K562 (cell line): ENCODE measurements around the gene DAB1. TPM values are rescaled to one million over a fixed set of nuclear protein-coding genes. Genes with fewer than 3 reads are reported as not detected.

Source experiments
- ATAC-seq: fragments of 200-7000 bp; cut with Tn5 transposase; 3 replicates; pipeline ENCODE4 v1.9.1; 2020; ENCODE audit warnings: moderate library complexity
- BruUV-seq: library from RNA; stranded (reverse); fragments of 400-500 nt; replicated peaks from 2 replicates; lab custom pipeline; 2021; lab: Mats Ljungman, UMichigan
- CTCF ChIA-PET: fragments of 300-600 bp; formaldehyde crosslinking; extraction: SDS; loops from one replicate; lab custom pipeline; 2021; ENCODE audit warnings: low intra/inter-chr PET ratio; lab: Yijun Ruan, JAX
- POLR2A ChIA-PET: fragments of 300-600, 350-650 bp; sonication (Branson Sonifier 250); formaldehyde crosslinking; extraction: SDS; loops from one replicate; lab custom pipeline; 2021; ENCODE audit warnings: antibody characterized with exemption, inconsistent platforms; lab: Yijun Ruan, JAX
- DNase-seq, 4 experiments: peaks; one replicate each; pipeline versions ENCODE4 v3.0.0 to v3.0.0-alpha.2; 2011 to 2018; ENCODE audit warnings: low spot score in 3 of 4, mixed read lengths in 3 of 4; ENCODE audit errors: extremely low read depth in 1 of 4
- FAIRE-seq: peaks from 2 replicates; lab custom pipeline; 2011; peaks lifted over from hg19 to GRCh38; lab: Jason Lieb, UNC
- H2AFZ ChIP-seq: 2 replicates; pipeline ENCODE4 v1.6.0; 2011; ENCODE audit warnings: low read depth, low read length, control low read depth, inconsistent platforms
- H3K27ac ChIP-seq: fragments of 200-600 bp; 3 replicates; pipeline ENCODE4 v1.8.0; 2011; ENCODE audit warnings: low read depth, mild to moderate bottlenecking, control low read depth, inconsistent platforms, low read length, moderate library complexity, mixed read lengths; ENCODE audit errors: extremely low read depth
- H3K27me3 ChIP-seq, 2 experiments: fragments of 300-600 bp in 1 of 2; 2 replicates in 1 of 2; 3 replicates in 1 of 2; pipeline versions ENCODE4 v1.6.0 to v1.8.0; 2011; ENCODE audit warnings: inconsistent platforms in 2 of 2, low read length in 2 of 2, mild to moderate bottlenecking in 1 of 2, mixed read lengths in 1 of 2, moderate library complexity in 1 of 2; ENCODE audit not compliant: control insufficient read depth in 2 of 2, insufficient read depth in 2 of 2
- H3K36me3 ChIP-seq: fragments of 300-600 bp; 3 replicates; pipeline ENCODE4 v1.8.0; 2011; ENCODE audit warnings: mild to moderate bottlenecking, low read length, inconsistent platforms; ENCODE audit not compliant: control insufficient read depth, insufficient read depth
- H3K4me1 ChIP-seq, 2 experiments: fragments of 200-600 bp in 1 of 2; replicated peaks in 1 of 2; 2 replicates in 1 of 2; 3 replicates in 1 of 2; pipeline versions ENCODE4 v1.5.1 to v1.8.0; 2011; ENCODE audit warnings: inconsistent platforms in 2 of 2, low read length in 2 of 2, mild to moderate bottlenecking in 1 of 2, mixed read lengths in 1 of 2, moderate library complexity in 1 of 2; ENCODE audit not compliant: control insufficient read depth in 2 of 2, insufficient read depth in 2 of 2
- H3K4me2 ChIP-seq: 2 replicates; pipeline ENCODE4 v1.6.1; 2011; ENCODE audit warnings: low read length, control low read depth, inconsistent platforms, mixed read lengths; ENCODE audit not compliant: insufficient read depth
- H3K4me3 ChIP-seq: fragments of 200-600 bp; sonication (generic), shearing (Covaris generic); 2 replicates; pipeline ENCODE4 v1.5.1; 2016; ENCODE audit warnings: control low read depth, inconsistent platforms
- H3K79me2 ChIP-seq: fragments of 200-600 bp; 3 replicates; pipeline ENCODE4 v1.8.0; 2011; ENCODE audit warnings: low read length, inconsistent platforms; ENCODE audit not compliant: control insufficient read depth, insufficient read depth
- H3K9ac ChIP-seq, 2 experiments: 2 replicates each; pipeline versions ENCODE4 v1.6.0 to v1.6.1; 2011; ENCODE audit warnings: low read depth in 2 of 2, low read length in 2 of 2, control low read depth in 1 of 2, inconsistent platforms in 1 of 2, mild to moderate bottlenecking in 1 of 2, mixed read lengths in 1 of 2; ENCODE audit not compliant: insufficient read depth in 1 of 2
- H3K9me1 ChIP-seq: one replicate; pipeline ENCODE4 v1.6.0; 2011; ENCODE audit warnings: inconsistent platforms, mild to moderate bottlenecking, low read length, moderate library complexity; ENCODE audit not compliant: control insufficient read depth, insufficient read depth
- H3K9me3 ChIP-seq: replicated peaks from 2 replicates; pipeline ENCODE4 v1.5.1; 2011; ENCODE audit warnings: low read depth, low read length, inconsistent platforms; ENCODE audit not compliant: control insufficient read depth, insufficient read depth
- H4K20me1 ChIP-seq: replicated peaks from 2 replicates; pipeline ENCODE4 v1.6.1; 2011; ENCODE audit warnings: low read length, inconsistent platforms, mixed read lengths; ENCODE audit not compliant: control insufficient read depth, insufficient read depth
- ATF7 ChIP-seq: fragments of 450-650 bp; IDR thresholded peaks from 2 replicates; pipeline ENCODE4 v1.7.1; 2014; ENCODE audit warnings: mild to moderate bottlenecking, moderate library complexity
- CC2D1A ChIP-seq: fragments of 450-650 bp; IDR thresholded peaks from 2 replicates; pipeline ENCODE4 v1.6.1; 2017; ENCODE audit warnings: mild to moderate bottlenecking
- E2F4 ChIP-seq: sonication (generic); formaldehyde crosslinking; IDR thresholded peaks from 2 replicates; pipeline ENCODE4 v1.8.0; 2022; ENCODE audit warnings: mild to moderate bottlenecking, low read depth, missing genetic modification reagents
- FUS ChIP-seq: fragments of 200-400 bp; formaldehyde crosslinking; optimal IDR thresholded peaks from 2 replicates; pipeline ENCODE3; 2017; ENCODE audit warnings: low read depth, low read length
- SNRNP70 ChIP-seq: fragments of 200-400 bp; formaldehyde crosslinking; optimal IDR thresholded peaks from 2 replicates; pipeline ENCODE3; 2017; ENCODE audit warnings: low read depth, low read length
- ZNF668 ChIP-seq: fragments of 250-450 bp; sonication (Bioruptor Pico); IDR thresholded peaks from 2 replicates; pipeline ENCODE4 v1.8.0; 2022; ENCODE audit warnings: mild to moderate bottlenecking, inconsistent platforms
- WGBS: fragments of 100-300 bp; shearing (Covaris generic); methylation state at CpG from one replicate; pipeline ENCODE4 v1.1.6; 2016; ENCODE audit warnings: low coverage, mixed read lengths; ENCODE audit not compliant: insufficient coverage; ENCODE audit errors: missing lambda C conversion rate; 5-methylcytosine and 5-hydroxymethylcytosine counted together
- in situ Hi-C: fragments of 300-500 bp; cut with MboI; formaldehyde crosslinking; loops from 4 replicates; pipeline ENCODE4 v1.15.0; 2018; ENCODE audit warnings: inconsistent platforms, mixed read lengths
- intact Hi-C: fragments of 100-400 bp; cut with micrococcal nuclease; formaldehyde crosslinking; loops from 2 replicates; pipeline ENCODE4 v1.14.2; 2022
- polyA plus RNA-seq, 8 experiments: library from polyadenylated mRNA; depleted of rRNA in 4 of 8; stranded (reverse) in 5 of 8; unstranded in 3 of 8; fragments of >200 nt; fragmentation: Nextera tagmentation in 2 of 8; fragmentation: Illumina TruSeq in 1 of 8; extraction: Ambion mirVana in 2 of 8; extraction: Trizol in 1 of 8; gene quantifications; 2 replicates each; pipeline versions ENCODE4 v1.2.1 to v1.2.3, GENCODE V29; 2011 to 2014; ENCODE audit warnings: inconsistent platforms in 1 of 8, missing spikeins in 1 of 8
- total RNA-seq, 7 experiments: library from RNA; depleted of rRNA in 6 of 7; stranded (reverse); fragments of >200 nt in 6 of 7; fragmentation: Illumina TruSeq in 2 of 7; extraction: Trizol in 2 of 7; gene quantifications; 2 replicates each; pipeline versions ENCODE4 v1.2.1 to v1.2.3, GENCODE V29; 2011 to 2021; ENCODE audit warnings: low replicate concordance in 1 of 7
- TF ChIP-seq, protein P1 (sequence below): fragments of 250-450 bp; sonication (Bioruptor Pico); IDR thresholded peaks from 2 replicates; pipeline ENCODE4 v1.4.0; 2020; ENCODE audit warnings: mild to moderate bottlenecking, moderate library complexity

Gene DAB1
- total and polyA plus RNA-seq, 9 of the 15 experiments (the other 6 are each of a cell fraction or from before 2014, with no cell fraction given) = not detected

GRCh38 chr1:57131701-57132394 is 292.0 kb downstream of the DAB1 start:
- ATAC-seq (no peak), FAIRE-seq (no peak), DNase-seq (no peak)
- in situ Hi-C loops (no loop called here), intact Hi-C loops (no loop called here)
- H3K9me3 ChIP-seq = no peaks in the 10 kb centered on the region
- no TSS peak for BruUV-seq
- H3K9me1 ChIP-seq = no peaks in the 10 kb centered on the region
- no peaks in the 10 kb centered on the region for H4K20me1 ChIP-seq
- no peak overlapping the region for H3K4me3 ChIP-seq
- TF ChIP-seq E2F4 (CRISPR knock-in tag) = no peak
- TF ChIP-seq ATF7 = no peak
- TF ChIP-seq, protein P1, sequence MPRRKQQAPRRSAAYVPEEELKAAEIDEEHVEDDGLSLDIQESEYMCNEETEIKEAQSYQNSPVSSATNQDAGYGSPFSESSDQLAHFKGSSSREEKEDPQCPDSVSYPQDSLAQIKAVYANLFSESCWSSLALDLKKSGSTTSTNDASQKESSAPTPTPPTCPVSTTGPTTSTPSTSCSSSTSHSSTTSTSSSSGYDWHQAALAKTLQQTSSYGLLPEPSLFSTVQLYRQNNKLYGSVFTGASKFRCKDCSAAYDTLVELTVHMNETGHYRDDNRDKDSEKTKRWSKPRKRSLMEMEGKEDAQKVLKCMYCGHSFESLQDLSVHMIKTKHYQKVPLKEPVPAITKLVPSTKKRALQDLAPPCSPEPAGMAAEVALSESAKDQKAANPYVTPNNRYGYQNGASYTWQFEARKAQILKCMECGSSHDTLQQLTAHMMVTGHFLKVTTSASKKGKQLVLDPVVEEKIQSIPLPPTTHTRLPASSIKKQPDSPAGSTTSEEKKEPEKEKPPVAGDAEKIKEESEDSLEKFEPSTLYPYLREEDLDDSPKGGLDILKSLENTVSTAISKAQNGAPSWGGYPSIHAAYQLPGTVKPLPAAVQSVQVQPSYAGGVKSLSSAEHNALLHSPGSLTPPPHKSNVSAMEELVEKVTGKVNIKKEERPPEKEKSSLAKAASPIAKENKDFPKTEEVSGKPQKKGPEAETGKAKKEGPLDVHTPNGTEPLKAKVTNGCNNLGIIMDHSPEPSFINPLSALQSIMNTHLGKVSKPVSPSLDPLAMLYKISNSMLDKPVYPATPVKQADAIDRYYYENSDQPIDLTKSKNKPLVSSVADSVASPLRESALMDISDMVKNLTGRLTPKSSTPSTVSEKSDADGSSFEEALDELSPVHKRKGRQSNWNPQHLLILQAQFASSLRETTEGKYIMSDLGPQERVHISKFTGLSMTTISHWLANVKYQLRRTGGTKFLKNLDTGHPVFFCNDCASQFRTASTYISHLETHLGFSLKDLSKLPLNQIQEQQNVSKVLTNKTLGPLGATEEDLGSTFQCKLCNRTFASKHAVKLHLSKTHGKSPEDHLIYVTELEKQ (CRISPR knock-in tag) = no peak
- no peak for TF ChIP-seq ZNF668
- no peak for TF ChIP-seq FUS
- no peak for TF ChIP-seq SNRNP70
- no peak for TF ChIP-seq CC2D1A
- H3K79me2 ChIP-seq = no peaks in the 10 kb centered on the region
- H2AFZ ChIP-seq = no peak overlapping the region
- WGBS = 2% methylated on average over 3 of the region's 3 CpGs
- no peak overlapping the region for H3K27ac ChIP-seq
- H3K27me3 ChIP-seq = no peaks in the 10 kb centered on the region; a peak in 1 of 5 replicates
- CTCF ChIA-PET = no interaction called here
- H3K4me2 ChIP-seq = no peak overlapping the region
- no peaks in the 10 kb centered on the region for H3K36me3 ChIP-seq
- POLR2A ChIA-PET = interaction anchor here (1.3 kb wide), 1 partner anchor 14 kb away, joined by 3 read pairs; no protein-coding TSS in a partner anchor
- no peak overlapping the region for H3K9ac ChIP-seq
- H3K4me1 ChIP-seq = no peaks in the 10 kb centered on the region
